ENCODE results near the gene ISL2. TPM values are rescaled to one million over a fixed set of nuclear protein-coding genes. Genes with fewer than 3 reads are reported as not detected.

Gene ISL2
- total RNA-seq, 4 donors from 2014 or later, result 0.24 to 1.1 (median 0.75) TPM; not detected in 1

DNA sequence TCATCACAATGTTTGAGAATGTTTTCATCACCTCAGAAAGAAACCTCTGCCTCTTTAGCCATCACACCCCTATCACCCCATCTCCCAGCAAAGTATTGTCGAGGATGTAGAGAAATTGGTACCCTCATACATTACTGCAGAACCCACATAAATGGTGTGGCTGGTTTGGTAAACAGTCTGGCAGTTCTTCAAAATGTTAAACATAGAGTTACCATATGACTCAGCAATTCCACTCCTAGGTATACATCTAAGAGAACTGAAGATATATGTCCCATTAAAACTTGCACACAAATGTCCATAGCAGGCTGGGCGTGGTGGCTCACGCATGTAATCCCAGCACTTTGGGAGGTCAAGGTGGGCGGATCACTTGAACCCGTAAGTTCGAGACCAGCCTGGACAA is 16.6 kb upstream of the ISL2 start:
- TF ChIP-seq, protein P1, sequence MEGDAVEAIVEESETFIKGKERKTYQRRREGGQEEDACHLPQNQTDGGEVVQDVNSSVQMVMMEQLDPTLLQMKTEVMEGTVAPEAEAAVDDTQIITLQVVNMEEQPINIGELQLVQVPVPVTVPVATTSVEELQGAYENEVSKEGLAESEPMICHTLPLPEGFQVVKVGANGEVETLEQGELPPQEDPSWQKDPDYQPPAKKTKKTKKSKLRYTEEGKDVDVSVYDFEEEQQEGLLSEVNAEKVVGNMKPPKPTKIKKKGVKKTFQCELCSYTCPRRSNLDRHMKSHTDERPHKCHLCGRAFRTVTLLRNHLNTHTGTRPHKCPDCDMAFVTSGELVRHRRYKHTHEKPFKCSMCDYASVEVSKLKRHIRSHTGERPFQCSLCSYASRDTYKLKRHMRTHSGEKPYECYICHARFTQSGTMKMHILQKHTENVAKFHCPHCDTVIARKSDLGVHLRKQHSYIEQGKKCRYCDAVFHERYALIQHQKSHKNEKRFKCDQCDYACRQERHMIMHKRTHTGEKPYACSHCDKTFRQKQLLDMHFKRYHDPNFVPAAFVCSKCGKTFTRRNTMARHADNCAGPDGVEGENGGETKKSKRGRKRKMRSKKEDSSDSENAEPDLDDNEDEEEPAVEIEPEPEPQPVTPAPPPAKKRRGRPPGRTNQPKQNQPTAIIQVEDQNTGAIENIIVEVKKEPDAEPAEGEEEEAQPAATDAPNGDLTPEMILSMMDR (IDR thresholded peaks at IDR 0.05), result no peak
- no peak for DNase-seq (ENCODE audit: low spot score)
- no peak for ATAC-seq (ENCODE audit: low FRiP score)

- ATAC-seq (ENCODE audit: low FRiP score) (no peak), DNase-seq (ENCODE audit: low spot score) (no peak)
- TF ChIP-seq, protein P1 (IDR thresholded peaks at IDR 0.05), result no peak
Observed at GRCh38 chr15:76321171-76321570, 15.4 kb upstream of the ISL2 start.

- DNase-seq (ENCODE audit: low spot score) (no peak), ATAC-seq (ENCODE audit: low FRiP score) (no peak)
- TF ChIP-seq, protein P1 (IDR thresholded peaks at IDR 0.05), result no peak
Observed at GRCh38 chr15:76321602-76322001, 15.0 kb upstream of the ISL2 start.

GRCh38 chr15:76324066-76324465 is 12.5 kb upstream of the ISL2 start:
- TF ChIP-seq, protein P1 (IDR thresholded peaks at IDR 0.05), result no peak
- DNase-seq (ENCODE audit: low spot score) (no peak), ATAC-seq (ENCODE audit: low FRiP score) (no peak)

DNA sequence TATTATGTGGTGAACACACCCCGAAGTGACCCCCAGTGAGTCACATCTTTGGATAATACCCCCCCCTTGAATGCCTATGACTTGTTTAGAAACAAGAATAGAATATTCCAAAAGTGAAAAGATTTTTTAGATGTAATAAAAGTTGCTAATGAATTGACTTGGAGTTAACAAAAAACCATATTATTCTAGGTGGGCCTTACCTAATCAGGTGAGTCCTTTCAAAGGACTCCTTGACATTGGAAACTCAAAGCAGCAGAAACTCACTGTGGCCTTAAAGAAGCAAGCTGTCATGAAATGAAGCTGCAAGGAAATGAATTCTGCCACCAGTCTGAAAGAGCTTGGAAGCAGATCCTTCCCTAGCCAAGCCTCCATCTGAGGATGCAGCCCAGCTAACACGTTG is 10.9 kb upstream of the ISL2 start:
- TF ChIP-seq, protein P1 (IDR thresholded peaks at IDR 0.05), result no peak
- ATAC-seq (ENCODE audit: low FRiP score) (no peak), DNase-seq (ENCODE audit: low spot score) (no peak)

DNA sequence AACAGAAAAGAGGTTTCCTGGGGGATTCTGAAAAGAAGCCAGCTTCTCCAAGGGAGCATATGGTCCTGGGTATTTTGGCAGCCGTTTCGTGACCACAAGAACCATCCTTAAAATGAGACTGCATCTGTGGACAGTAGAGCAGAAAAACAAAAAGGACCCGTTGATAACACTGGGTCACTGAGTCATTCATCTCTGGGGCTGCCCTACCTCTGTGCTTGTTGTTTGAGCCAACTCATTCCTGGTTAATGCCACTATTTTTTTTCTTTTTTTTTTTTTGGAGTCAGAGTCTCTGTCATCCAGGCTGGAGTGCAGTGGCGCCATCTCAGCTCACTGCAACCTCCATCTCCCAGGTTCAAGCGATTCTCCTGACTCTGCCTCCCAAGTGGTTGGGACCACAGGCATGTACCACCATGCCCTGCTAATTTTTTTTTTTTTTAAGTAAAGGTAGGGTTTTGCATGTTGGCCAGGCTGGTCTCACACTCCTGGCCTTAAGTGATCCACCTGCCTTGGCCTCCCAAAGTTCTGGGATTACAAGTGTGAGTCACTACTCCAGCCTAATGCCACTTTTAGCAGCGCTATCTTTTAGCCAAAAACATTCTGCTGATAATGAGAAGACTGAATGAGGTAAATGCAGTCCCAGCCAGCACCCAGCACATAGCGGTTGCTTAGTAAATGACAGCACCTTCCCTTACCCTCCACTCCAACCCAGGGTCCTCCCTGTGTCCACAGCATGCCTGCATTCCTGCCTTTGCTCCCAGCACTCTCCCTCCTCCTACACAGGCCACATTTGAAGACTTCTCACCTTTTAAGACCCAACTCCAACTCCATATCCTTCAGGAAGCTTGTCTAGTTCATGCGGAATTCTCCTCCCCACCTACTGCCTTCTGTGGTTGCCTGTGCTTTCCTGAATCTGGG is 9.1 kb upstream of the ISL2 start:
- DNase-seq (ENCODE audit: low spot score) (no peak), ATAC-seq (ENCODE audit: low FRiP score) (no peak)
- TF ChIP-seq, protein P1 (IDR thresholded peaks at IDR 0.05), result no peak
